NCI-H2196 treated with DMSO at 0.1 percent for 48 hours (cell line): ENCODE data around the gene HSPB7.
A peak's percentile ranks its signal among the peaks of the same experiment; 100 is the strongest.
"Not testable (repeated sequence)": the region's sequence is repeated elsewhere in the genome, so short reads cannot be mapped to it uniquely, and the experiment has no call there.

Experiments used
- DNase-seq: peaks from one replicate; lab custom pipeline; 2025; ENCODE audit not compliant: unreplicated experiment; lab: John Stamatoyannopoulos, UW

Gene HSPB7

DNA sequence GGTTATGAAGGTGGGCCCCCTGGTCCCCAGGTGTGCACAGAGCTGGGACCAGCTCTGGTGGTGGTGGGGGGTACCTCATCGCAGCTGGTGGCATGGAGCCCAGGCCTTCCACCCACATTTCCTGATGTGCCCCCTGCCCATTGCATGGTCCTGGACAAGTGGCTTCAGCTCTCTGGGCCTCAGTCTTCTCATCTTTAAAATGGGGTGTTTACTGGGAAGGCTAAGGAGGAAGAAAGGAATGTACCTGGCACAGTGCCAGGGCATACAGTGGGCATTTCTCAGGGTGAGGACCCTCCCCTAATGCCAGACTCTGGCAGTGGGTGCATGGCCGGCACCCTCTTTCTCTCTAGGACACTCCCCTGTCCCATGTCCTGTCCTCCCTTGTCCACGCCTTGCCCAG lies 33.2 kb upstream of the HSPB7 start:
- DNase-seq = no peak

DNA sequence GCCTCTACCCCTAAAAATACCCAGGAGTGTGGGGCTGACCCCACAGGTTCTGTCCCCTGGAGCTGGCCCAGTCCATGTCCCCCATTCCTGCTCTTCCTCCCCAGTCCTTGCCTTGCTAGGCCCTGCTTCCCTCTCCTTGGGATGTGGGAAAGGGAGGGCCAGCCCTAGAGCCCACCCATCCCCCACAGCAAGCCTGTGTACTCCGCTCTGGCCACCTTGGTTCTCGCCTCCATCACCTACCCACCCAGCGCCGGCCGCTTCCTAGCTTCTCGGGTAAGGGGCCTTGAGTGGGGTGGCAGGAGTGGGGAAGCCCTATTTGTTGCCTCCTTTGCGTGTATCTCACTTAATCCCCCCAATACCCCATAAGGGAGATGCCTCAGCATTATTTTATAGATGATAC lies 32.5 kb upstream of the HSPB7 start:
- no peak for DNase-seq

- DNase-seq = no peak
Measured at GRCh38 chr1:16048573-16049189, 30.8 kb upstream of the HSPB7 start.

DNA sequence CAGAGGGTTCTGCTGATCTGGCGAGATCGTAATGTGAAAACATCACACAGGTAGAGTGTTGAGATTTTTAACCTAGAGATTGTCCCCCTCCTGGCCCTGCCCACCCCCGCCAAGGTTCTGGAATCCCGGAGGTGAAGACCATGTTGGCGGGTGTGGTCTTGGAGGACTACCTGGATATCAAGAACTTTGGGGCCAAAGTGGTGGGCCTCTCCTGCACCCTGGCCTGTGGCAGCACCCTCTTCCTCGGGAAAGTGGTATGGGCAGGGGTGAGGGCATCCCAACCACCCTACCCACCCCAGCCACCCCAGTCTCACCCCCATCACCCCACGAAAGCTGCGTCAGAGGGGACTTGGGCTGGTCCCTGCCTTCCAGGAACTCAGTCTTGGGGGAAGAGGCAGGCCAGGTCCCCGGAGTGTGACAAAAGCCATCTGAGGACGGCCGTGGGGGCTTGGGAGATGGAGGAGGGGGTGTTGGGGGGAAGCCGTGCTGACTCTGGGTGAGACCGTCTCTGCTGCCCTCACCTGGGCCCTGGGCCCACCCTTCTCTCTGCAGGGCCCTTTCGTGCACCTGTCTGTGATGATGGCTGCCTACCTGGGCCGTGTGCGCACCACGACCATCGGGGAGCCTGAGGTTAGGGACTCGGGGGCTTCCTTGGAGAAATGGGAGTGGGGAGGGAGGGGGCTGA lies 30.1 kb upstream of the HSPB7 start:
- no peak for DNase-seq

- DNase-seq = no peak
Measured at GRCh38 chr1:16046842-16047241, 29.0 kb upstream of the HSPB7 start.

DNA sequence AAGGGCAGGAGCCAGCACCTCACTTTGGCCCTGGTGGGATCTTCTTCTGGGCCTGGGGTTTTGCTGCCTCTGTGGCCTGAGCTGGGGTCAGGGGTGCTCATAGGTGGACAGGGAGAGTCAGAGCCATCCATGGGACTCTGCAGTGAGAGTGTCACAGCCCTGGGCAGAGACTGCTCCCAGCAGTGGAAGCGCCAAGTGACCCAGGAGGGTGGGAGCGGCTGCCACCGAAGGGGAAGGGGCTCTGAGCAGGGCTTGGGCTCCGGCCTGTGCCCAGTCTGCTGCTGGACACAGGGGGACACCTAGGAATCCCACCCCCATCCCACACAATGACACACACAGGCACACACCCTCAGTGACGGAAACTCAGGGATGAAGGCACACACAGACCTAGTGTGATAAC lies 26.1 kb upstream of the HSPB7 start:
- DNase-seq = no peak

GRCh38 chr1:16043521-16043920 lies 25.7 kb upstream of the HSPB7 start, which contains the start of gene CLCNKB:
Gene CLCNKB (plus strand): TSS chr1:16043782. CDS start chr1:16044493, 711 bp downstream.
- no peak for DNase-seq

DNA sequence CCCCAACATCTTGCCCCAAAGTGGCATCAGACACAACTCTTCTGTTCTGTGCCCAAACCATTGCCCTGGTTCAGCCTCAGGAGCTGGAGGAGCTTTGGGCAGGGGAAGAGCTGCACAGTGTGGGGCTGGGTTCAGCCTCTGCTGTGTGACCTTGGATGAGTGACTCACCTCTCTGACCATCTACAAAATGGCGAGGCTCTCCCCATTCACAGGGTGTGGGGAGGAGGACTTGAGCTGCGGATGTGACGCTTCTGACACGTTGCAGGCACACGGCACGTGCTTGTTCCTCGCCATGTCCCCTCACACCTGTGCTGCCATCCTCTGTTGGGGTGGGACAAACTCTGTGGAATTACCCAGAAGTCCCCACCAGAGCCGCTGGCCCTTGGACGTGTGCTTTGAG lies 24.8 kb upstream of the HSPB7 start:
- not testable (repeated sequence) for DNase-seq

DNA sequence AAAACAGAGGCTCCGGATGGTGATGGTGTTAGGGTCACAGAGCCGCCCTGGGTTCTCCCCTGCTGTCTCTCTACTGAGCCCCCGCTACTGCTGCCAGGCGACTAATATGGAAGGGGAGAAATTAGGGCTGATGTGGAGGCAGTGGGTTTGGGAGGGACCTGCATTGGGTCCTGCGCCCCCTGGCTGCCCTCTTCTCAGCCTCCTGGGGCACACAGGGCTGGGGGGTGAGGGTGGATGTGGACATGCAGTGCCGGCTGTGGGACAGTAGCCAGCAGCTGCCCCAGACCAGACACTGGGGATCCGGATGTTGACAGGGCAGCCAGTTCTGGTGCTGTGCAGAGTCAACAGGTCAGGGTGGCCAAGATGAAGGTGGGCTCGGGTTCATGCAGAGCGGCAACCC lies 24.3 kb upstream of the HSPB7 start:
- no peak for DNase-seq

GRCh38 chr1:16041200-16041599 lies 23.4 kb upstream of the HSPB7 start:
- no peak for DNase-seq

GRCh38 chr1:16039871-16040270 lies 22.0 kb upstream of the HSPB7 start:
- DNase-seq = not testable (repeated sequence)

DNA sequence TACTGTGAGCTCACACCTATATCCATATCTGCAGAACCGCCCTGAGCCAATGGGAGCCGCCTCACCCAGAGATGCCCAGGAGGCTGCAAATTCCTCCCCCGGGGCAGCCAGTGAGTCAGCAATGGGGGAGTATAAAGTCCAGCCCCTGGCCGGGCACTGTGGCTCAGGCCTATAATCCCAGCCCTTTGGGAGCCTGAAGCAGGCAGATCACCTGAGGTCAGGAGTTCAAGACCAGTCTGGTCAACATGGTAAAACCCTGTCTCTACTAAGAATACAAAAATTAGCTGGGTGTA lies 20.7 kb upstream of the HSPB7 start:
- DNase-seq = no peak

- DNase-seq = not testable (repeated sequence)
Measured at GRCh38 chr1:16036461-16036860, 18.6 kb upstream of the HSPB7 start.

DNA sequence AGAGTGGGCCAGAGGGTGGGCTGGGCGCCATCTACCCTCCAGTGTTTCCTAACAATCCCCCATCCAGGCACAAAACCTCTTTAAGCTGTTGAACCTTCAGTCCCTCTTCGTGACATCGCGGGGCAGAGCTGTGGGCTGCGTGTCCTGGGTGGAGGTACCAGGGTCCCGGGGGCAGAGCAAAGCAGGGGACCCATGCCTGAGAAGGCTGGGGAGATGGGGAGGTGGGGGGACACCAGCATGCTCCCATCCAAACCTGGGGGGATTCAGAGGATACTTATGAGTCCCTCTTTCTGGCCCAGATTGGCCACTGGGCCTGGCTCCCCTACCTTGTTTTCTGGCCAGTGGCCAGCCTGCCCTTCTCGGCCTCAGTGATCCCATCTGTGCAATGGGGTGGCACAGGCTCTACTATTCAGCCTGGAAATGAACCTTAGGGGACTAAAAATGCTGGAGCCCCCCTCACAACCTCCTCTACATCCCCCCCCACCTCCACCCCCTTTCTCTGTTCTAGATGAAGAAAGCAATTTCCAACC lies 15.3 kb upstream of the HSPB7 start:
- DNase-seq = not testable (repeated sequence)

- peak; percentile 78 for DNase-seq
Measured at GRCh38 chr1:16032388-16033102, 14.7 kb upstream of the HSPB7 start.

DNA sequence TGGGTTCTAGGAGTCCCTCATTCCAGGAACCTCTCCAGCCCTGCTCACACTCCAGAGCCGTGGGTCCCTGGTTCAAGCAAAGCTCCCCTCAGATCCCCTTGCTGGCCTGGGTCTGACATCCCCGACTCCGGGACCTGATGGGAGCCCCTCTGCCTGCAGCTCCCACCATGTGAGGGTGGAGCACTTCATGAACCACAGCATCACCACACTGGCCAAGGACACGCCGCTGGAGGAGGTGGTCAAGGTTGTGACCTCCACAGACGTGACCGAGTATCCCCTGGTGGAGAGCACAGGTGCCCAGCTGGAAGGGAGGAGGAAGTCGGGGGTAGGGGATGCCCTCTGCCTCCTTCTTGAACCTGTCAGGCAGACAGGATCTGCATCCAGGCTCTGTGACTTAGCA lies 13.7 kb upstream of the HSPB7 start:
- DNase-seq = no peak

GRCh38 chr1:16029288-16029687 lies 11.4 kb upstream of the HSPB7 start:
- DNase-seq = no peak

DNA sequence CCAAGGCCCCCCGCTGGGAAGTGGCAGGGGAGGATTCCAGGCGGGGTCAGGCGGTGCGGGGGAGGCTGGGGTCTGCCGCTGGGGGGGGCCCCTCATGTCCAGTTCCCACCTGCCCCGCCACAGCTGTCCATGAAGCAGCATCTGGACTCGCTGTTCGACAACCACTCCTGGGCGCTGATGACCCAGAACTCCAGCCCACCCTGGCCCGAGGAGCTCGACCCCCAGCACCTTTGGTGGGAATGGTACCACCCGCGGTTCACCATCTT lies 11.1 kb upstream of the HSPB7 start:
- not testable (repeated sequence) for DNase-seq

GRCh38 chr1:16028237-16029002 lies 10.6 kb upstream of the HSPB7 start:
- no peak for DNase-seq

GRCh38 chr1:16026723-16027484 lies 9.1 kb upstream of the HSPB7 start:
- DNase-seq = no peak

GRCh38 chr1:16026302-16026701 lies 8.5 kb upstream of the HSPB7 start:
- not testable (repeated sequence) for DNase-seq
